ENCODE data around the gene SETDB2.

Gene SETDB2

DNA sequence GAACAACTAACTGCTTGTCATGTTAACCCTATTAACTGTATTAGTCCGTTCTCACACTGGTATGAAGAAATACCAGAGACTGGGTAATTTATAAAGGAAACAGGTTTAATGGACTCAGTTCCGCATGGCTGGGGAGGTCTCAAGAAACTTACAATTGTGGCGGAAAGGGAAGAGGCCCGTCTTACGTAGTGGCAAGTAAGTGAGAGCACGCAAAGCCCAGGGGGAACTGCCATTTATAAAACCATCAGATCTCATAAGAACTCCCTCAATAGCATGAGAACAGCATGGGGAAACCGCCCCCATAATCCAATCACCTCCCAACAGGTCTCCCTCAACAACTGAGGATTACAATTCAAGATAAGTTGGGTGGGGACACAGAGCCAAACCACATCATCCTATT, 86.4 kb downstream of the SETDB2 start:
- H3K4me3 ChIP-seq (replicated peaks; ENCODE audit: low read depth, low read length) = no peak overlapping the region
- no peak for TF ChIP-seq CTCF (IDR thresholded peaks at IDR 0.05; ENCODE audit: low read length, missing control alignments)
- no peak for DNase-seq (ENCODE audit: low read depth)

DNA sequence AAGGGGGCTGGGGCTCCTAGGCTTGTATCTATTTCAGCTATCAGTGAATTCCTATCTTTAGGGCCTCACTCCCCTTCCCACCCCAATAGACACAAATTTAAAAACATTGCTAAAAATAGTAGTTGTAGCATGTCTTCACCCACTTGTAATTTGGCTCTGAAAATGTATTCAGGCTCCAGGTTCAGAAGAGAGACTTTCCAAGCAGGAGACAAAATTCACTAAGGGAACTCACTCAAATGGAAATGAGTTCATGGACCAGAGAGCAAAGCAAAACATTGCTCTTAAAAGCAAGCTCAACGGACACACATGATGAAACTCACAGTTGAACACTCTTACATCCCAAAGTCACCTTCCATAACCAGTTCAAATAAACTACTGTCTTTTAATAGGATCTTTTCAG, 88.5 kb downstream of the SETDB2 start:
- no peak for TF ChIP-seq CTCF (IDR thresholded peaks at IDR 0.05; ENCODE audit: low read length, missing control alignments)
- H3K4me3 ChIP-seq (replicated peaks; ENCODE audit: low read depth, low read length) = no peak overlapping the region
- DNase-seq (ENCODE audit: low read depth) = no peak

DNA sequence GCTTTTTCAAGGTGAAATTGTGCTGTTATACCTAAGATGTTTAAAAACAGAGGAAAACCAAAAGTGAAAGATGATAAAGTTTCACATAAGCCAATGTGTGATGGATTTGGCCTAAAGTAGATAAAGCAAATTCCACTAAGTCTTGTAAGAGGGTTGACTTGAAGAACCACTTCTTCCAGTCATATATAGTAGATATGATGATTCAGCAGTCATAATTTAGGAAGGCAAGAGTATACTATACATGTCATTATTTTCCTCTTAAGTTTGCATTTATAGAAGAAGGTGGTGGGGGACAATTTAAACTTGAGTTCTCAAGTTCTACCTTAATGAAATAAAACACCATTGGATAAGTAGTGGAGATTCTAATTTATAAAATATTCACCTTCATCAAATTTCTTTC, 88.9 kb downstream of the SETDB2 start:
- no peak overlapping the region for H3K4me3 ChIP-seq (replicated peaks; ENCODE audit: low read depth, low read length)
- no peak for TF ChIP-seq CTCF (IDR thresholded peaks at IDR 0.05; ENCODE audit: low read length, missing control alignments)
- no peak for DNase-seq (ENCODE audit: low read depth)

- no peak overlapping the region for H3K4me3 ChIP-seq (replicated peaks; ENCODE audit: low read depth, low read length)
- DNase-seq (ENCODE audit: low read depth) = no peak
- no peak for TF ChIP-seq CTCF (IDR thresholded peaks at IDR 0.05; ENCODE audit: low read length, missing control alignments)
Measured at GRCh38 chr13:49533591-49534269, 89.7 kb downstream of the SETDB2 start.

DNA sequence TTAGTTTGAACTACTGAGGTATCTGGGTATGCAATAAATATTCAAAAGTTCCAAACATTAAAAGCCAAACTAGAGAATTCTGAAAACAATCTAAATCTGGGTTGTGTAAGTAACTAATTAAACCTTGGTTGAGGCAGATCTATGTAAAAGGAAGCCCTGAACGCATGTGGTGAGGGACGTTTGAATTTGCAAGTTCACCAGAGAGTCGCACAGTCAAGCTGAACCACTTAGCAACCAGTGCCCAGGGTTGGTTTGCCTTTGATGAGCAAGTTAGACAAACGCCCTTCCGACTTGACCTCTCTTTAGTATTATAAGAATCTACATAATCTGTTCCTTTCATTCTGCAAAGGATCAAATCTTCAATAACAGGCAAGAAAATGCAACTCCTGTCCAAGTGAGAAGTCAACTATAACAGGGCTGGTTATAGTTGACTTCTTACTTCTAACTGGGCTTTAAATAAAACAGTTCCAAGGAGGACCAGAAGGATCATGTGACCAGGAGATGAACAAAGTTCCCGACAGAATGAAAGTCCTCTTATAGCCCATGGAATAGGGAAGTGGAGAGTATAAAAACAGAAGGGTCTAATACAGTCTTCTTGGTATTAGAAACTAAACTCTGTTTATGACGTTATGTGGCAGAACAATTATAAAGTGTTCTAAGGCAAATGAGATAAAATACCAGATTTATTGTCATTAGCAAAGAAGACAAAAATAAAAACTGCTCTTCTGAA, 92.2 kb downstream of the SETDB2 start:
- TF ChIP-seq CTCF (IDR thresholded peaks at IDR 0.05; ENCODE audit: low read length, missing control alignments) = no peak
- no peak overlapping the region for H3K4me3 ChIP-seq (replicated peaks; ENCODE audit: low read depth, low read length)
- no peak for DNase-seq (ENCODE audit: low read depth)

DNA sequence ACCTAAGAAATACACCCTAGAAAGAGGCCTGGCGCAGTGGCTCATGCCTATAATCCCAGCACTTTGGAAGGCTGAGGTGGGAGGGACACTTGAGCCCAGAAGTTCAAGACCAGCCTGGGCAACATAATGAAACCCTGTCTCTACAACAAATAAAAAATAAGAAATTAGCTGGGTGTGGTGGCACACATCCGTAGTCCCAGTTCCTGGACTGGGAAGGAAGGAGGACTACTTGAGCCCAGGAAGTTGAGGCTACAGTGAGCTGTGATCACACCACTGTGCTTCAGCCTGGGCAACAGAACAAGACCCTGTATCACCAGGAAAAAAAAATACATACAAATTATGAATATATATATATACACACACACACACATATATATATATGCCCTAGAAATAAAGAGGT, 94.3 kb downstream of the SETDB2 start:
- no peak for DNase-seq (ENCODE audit: low read depth)
- no peak for TF ChIP-seq CTCF (IDR thresholded peaks at IDR 0.05; ENCODE audit: low read length, missing control alignments)
- no peak overlapping the region for H3K4me3 ChIP-seq (replicated peaks; ENCODE audit: low read depth, low read length)

DNA sequence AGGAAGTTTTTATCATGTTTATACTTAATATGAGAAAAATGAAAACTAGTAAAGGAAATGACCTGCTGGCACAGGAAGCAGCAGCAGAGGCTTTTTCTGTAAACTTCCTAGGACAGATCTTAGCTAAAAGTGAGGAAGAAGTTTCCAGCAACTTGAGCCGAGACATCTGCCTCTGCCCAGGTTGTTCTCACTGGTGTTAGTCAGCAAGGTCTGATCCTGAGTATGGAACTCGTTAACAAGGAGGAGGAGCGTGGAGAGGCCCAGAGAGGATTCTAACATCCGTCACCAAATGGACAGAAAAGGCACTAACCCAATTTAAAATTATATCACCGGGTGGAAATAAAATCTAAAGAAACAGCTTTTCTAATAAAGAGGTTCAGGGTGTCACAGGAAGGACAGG, 95.2 kb downstream of the SETDB2 start:
- peak; percentile 18 for DNase-seq (ENCODE audit: low read depth)
- no peak for TF ChIP-seq CTCF (IDR thresholded peaks at IDR 0.05; ENCODE audit: low read length, missing control alignments)
- no peak overlapping the region for H3K4me3 ChIP-seq (replicated peaks; ENCODE audit: low read depth, low read length)

Measured in fibroblast of pulmonary artery (primary cell).